ENCODE results near the gene ITSN1.

GRCh38 chr21:33915368-33916199 lies 273.3 kb downstream of the ITSN1 start, which contains the start of gene ATP5PO:
- TF ChIP-seq CTCF (IDR thresholded peaks at IDR 0.05) (peak in 2 of 5 experiments; percentile 25 to 32), POLR2A (IDR thresholded peaks at IDR 0.05) (peak; percentile 53 to 82)

Data from tibial nerve (tissue), 3 donors.